MG63 (cell line): Measurements from ENCODE around the gene MEP1B. TPM values are rescaled to one million over a fixed set of nuclear protein-coding genes. Genes with fewer than 3 reads are reported as not detected.

Experiments used
- DNase-seq: peaks from one replicate; pipeline ENCODE4 v3.0.0-alpha.2; 2020
- H3K27me3 ChIP-seq: fragments of 250-450 bp; sonication (Bioruptor Pico); 2 replicates; pipeline ENCODE4 v1.5.1; 2020; ENCODE audit warnings: mild to moderate bottlenecking, moderate library complexity
- H3K36me3 ChIP-seq: fragments of 250-450 bp; sonication (Bioruptor Pico); 2 replicates; pipeline ENCODE4 v1.5.1; 2020; ENCODE audit warnings: mild to moderate bottlenecking, moderate library complexity
- H3K4me3 ChIP-seq: fragments of 250-450 bp; sonication (Bioruptor Pico); 2 replicates; pipeline ENCODE4 v1.5.1; 2020; ENCODE audit warnings: mild to moderate bottlenecking, moderate library complexity
- H3K9me3 ChIP-seq: fragments of 250-450 bp; sonication (Bioruptor Pico); 2 replicates; pipeline ENCODE4 v1.5.1; 2020; ENCODE audit warnings: mild to moderate bottlenecking, moderate library complexity
- total RNA-seq: library from RNA; depleted of rRNA; stranded (reverse); fragments of >200 nt; shearing (Covaris generic); gene quantifications from 2 replicates; pipeline ENCODE4 v1.2.3, GENCODE V29; 2014; ENCODE audit warnings: low replicate concordance; rRNA removed

The MEP1B gene
- total RNA-seq, 1 experiment from 2014 or later: 0.20 TPM

GRCh38 chr18:32251466-32251865, 61.6 kb downstream of the MEP1B start:
- H3K36me3 ChIP-seq: no peaks in the 10 kb centered on the region
- no peak for DNase-seq
- H3K27me3 ChIP-seq: no peaks in the 10 kb centered on the region
- no peak overlapping the region for H3K4me3 ChIP-seq
- H3K9me3 ChIP-seq: no peaks in the 10 kb centered on the region

- no peaks in the 10 kb centered on the region for H3K36me3 ChIP-seq
- H3K27me3 ChIP-seq: no peaks in the 10 kb centered on the region
- H3K4me3 ChIP-seq: no peak overlapping the region
- DNase-seq: no peak
- no peaks in the 10 kb centered on the region for H3K9me3 ChIP-seq
Measured at GRCh38 chr18:32252141-32252860, 62.5 kb downstream of the MEP1B start.

- no peaks in the 10 kb centered on the region for H3K36me3 ChIP-seq
- no peak overlapping the region for H3K4me3 ChIP-seq
- H3K27me3 ChIP-seq: no peaks in the 10 kb centered on the region
- no peak for DNase-seq
- H3K9me3 ChIP-seq: no peaks in the 10 kb centered on the region
Measured at GRCh38 chr18:32255570-32255969, 65.7 kb downstream of the MEP1B start.

- Histone ChIP-seq H3K36me3 (no peaks in the 10 kb centered on the region), H3K9me3 (no peaks in the 10 kb centered on the region), H3K27me3 (no peaks in the 10 kb centered on the region), H3K4me3 (no peak overlapping the region)
- no peak for DNase-seq
Measured at GRCh38 chr18:32257084-32257785, 67.4 kb downstream of the MEP1B start.

- H3K27me3 ChIP-seq: no peaks in the 10 kb centered on the region
- H3K9me3 ChIP-seq: no peaks in the 10 kb centered on the region
- DNase-seq: no peak
- no peaks in the 10 kb centered on the region for H3K36me3 ChIP-seq
- H3K4me3 ChIP-seq: no peak overlapping the region
Measured at GRCh38 chr18:32258148-32258547, 68.3 kb downstream of the MEP1B start.

GRCh38 chr18:32258558-32259204, 68.8 kb downstream of the MEP1B start:
- Histone ChIP-seq H3K4me3 (no peak overlapping the region), H3K27me3 (no peaks in the 10 kb centered on the region), H3K36me3 (no peaks in the 10 kb centered on the region), H3K9me3 (no peaks in the 10 kb centered on the region)
- no peak for DNase-seq

GRCh38 chr18:32259553-32259952, 69.7 kb downstream of the MEP1B start:
- Histone ChIP-seq H3K27me3 (no peaks in the 10 kb centered on the region), H3K36me3 (no peaks in the 10 kb centered on the region), H3K4me3 (no peak overlapping the region), H3K9me3 (no peaks in the 10 kb centered on the region)
- no peak for DNase-seq

- no peaks in the 10 kb centered on the region for H3K27me3 ChIP-seq
- DNase-seq: no peak
- no peaks in the 10 kb centered on the region for H3K36me3 ChIP-seq
- no peaks in the 10 kb centered on the region for H3K9me3 ChIP-seq
- H3K4me3 ChIP-seq: no peak overlapping the region
Measured at GRCh38 chr18:32261003-32261402, 71.2 kb downstream of the MEP1B start.

- H3K9me3 ChIP-seq: no peaks in the 10 kb centered on the region
- DNase-seq: no peak
- H3K4me3 ChIP-seq: no peak overlapping the region
- no peaks in the 10 kb centered on the region for H3K36me3 ChIP-seq
- no peaks in the 10 kb centered on the region for H3K27me3 ChIP-seq
Measured at GRCh38 chr18:32262092-32262491, 72.3 kb downstream of the MEP1B start.

GRCh38 chr18:32264401-32264800, 74.6 kb downstream of the MEP1B start:
- no peaks in the 10 kb centered on the region for H3K36me3 ChIP-seq
- H3K4me3 ChIP-seq: no peak overlapping the region
- no peaks in the 10 kb centered on the region for H3K9me3 ChIP-seq
- H3K27me3 ChIP-seq: no peaks in the 10 kb centered on the region
- DNase-seq: no peak

- no peaks in the 10 kb centered on the region for H3K9me3 ChIP-seq
- no peak for DNase-seq
- H3K36me3 ChIP-seq: no peaks in the 10 kb centered on the region
- H3K4me3 ChIP-seq: no peak overlapping the region
- H3K27me3 ChIP-seq: no peaks in the 10 kb centered on the region
Measured at GRCh38 chr18:32267463-32267862, 77.6 kb downstream of the MEP1B start.

Other genes starting within 250 kb of the MEP1B start
- 27.1 and 40.7 TPM in 2 replicates for gene TRAPPC8, start 246.9 kb upstream of the MEP1B start, total RNA-seq
- 0.05 and 0.10 TPM in 2 replicates for gene RNF125, start 171.2 kb upstream of the MEP1B start, total RNA-seq
- gene RNF138, start 98.2 kb upstream of the MEP1B start, total RNA-seq: 43.6 and 121 TPM in 2 replicates